Activated naive CD8-positive, alpha-beta T cell (primary cell): Measurements from ENCODE around the gene IL1RAPL2.
"Not testable (repeated sequence)": the region's sequence is repeated elsewhere in the genome, so short reads cannot be mapped to it uniquely, and the experiment has no call there.

Source experiments
- H3K27ac Mint-ChIP-seq: one replicate; pipeline ENCODE4 v1.8.0; 2021; ENCODE audit warnings: mixed read lengths
- H3K27me3 Mint-ChIP-seq: one replicate; pipeline ENCODE4 v1.8.0; 2021; ENCODE audit warnings: mixed read lengths
- H3K36me3 Mint-ChIP-seq: one replicate; pipeline ENCODE4 v1.8.0; 2021; ENCODE audit warnings: mixed read lengths
- H3K4me1 Mint-ChIP-seq: one replicate; pipeline ENCODE4 v1.8.0; 2021; ENCODE audit warnings: low read depth, mixed read lengths
- H3K4me3 Mint-ChIP-seq: one replicate; pipeline ENCODE4 v1.8.0; 2021; ENCODE audit warnings: mild to moderate bottlenecking, mixed read lengths
- H3K9me3 Mint-ChIP-seq: one replicate; pipeline ENCODE4 v1.8.0; 2021; ENCODE audit warnings: low read depth, mixed read lengths

IL1RAPL2 gene

DNA sequence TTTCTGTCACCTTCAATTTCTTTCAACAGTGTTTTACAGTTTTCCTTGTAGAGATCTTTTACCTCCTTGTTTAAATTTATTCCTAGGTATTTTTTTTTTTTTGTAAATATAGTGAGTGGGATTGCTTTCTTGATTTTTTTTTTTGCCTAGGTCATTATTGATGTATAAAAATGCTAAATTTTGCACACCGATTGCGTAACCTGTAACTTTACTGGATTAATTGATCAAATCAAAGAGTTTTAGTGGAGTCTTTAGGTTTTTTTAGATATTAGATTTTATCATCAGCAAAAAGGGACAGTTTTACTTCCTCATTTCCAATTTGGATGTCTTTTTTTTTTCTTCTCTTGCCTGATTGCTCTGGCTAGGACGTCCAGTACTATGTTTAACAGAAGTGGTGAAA, 613.6 kb downstream of the IL1RAPL2 start:
- Mint-ChIP-seq H3K9me3 (no peaks in the 10 kb centered on the region), H3K27ac (no peak overlapping the region), H3K4me1 (no peaks in the 10 kb centered on the region), H3K36me3 (no peaks in the 10 kb centered on the region), H3K27me3 (no peaks in the 10 kb centered on the region), H3K4me3 (no peak overlapping the region)

DNA sequence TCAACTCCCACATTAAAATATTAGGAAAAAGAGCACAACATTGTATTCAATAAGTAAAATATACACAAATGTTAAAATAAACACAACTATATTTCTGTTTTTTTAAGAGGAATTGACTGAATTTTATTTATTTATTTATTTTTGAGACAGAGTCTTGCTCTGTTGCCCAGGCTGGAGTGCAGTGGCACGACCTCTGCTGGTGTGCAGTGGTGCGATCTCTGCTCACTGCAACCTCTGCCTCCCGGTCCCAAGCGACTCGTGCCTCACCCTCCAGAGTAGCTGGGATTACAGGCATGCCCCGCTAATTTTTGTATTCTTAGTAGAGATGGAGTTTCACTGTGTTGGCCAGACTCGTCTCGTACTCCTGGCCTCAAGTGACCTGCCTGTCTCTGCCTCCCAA, 623.1 kb downstream of the IL1RAPL2 start:
- Mint-ChIP-seq H3K4me3 (no peak overlapping the region), H3K4me1 (no peaks in the 10 kb centered on the region), H3K27me3 (peaks cover 2% of the 10 kb centered on the region), H3K36me3 (no peaks in the 10 kb centered on the region), H3K9me3 (no peaks in the 10 kb centered on the region), H3K27ac (no peak overlapping the region)

DNA sequence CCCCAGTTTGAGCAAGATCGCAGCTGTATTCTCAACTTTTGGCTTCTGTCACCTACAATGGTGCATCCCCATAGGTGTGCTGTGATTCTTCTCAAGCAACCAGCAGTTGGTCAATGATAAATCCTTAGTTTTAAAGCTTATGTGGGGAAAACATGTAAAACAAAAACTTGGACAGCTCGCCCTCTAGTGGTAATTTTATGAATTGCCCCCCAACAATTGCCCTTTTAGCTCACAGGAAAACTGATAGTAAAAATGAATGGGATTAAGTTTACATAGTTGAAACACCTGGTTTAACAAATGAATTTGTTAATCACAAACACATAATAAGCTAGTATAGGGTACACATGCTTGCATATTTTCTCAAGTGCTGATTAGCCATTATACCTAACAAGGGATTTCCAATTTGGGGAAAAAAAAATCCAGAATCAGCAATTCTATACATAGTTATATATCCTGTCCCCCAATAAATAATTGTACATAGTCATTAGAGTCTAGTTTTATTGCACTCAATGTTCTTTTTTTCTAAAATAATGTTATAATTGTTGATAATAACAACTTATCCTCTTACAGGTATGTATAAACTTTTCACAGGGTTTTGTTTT, 624.4 kb downstream of the IL1RAPL2 start:
- Mint-ChIP-seq H3K27me3 (peaks cover 2% of the 10 kb centered on the region), H3K9me3 (no peaks in the 10 kb centered on the region), H3K4me3 (no peak overlapping the region), H3K4me1 (no peaks in the 10 kb centered on the region), H3K36me3 (no peaks in the 10 kb centered on the region), H3K27ac (no peak overlapping the region)

DNA sequence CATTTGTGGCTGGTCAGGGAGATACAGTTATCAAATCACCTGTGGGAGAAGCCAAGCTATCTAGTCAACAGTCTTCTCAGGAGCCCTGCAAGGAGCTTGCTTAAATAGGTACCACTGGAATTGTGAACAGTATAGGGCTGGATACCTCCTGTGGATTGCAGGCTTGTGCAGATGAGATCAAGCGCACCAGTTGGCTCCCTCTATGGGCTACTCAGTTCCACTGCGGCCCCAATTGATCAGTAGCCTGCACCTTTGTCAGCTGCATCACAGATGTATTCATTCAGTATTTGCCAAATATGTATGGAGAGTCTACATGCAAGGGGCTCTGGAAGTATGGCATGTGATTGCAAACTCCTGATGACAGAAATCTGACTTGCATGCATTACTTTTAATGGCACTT, 625.9 kb downstream of the IL1RAPL2 start:
- no peak overlapping the region for H3K27ac Mint-ChIP-seq
- no peaks in the 10 kb centered on the region for H3K36me3 Mint-ChIP-seq
- peaks cover 2% of the 10 kb centered on the region for H3K27me3 Mint-ChIP-seq
- H3K4me1 Mint-ChIP-seq = no peaks in the 10 kb centered on the region
- no peaks in the 10 kb centered on the region for H3K9me3 Mint-ChIP-seq
- no peak overlapping the region for H3K4me3 Mint-ChIP-seq

DNA sequence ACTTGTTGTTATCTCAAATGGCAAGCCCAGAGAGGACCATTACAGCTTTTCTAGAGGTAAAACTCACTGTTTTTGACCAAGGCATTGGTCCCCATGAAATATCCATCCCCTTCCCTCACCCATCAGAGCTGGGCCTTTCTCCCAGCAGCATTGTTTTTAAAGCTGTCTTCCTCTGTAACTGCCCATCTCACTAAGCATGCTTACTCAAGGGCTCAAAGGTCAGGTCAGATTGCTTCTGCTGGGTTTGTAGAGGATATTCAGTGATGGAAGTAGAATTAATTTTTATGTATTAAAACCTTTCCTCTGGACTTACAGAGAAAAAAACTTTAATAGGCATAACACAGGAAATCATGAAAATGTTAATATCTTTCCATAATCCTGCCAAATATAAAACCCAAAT, 643.4 kb downstream of the IL1RAPL2 start:
- peaks cover 1% of the 10 kb centered on the region for H3K27me3 Mint-ChIP-seq
- H3K4me1 Mint-ChIP-seq = no peaks in the 10 kb centered on the region

DNA sequence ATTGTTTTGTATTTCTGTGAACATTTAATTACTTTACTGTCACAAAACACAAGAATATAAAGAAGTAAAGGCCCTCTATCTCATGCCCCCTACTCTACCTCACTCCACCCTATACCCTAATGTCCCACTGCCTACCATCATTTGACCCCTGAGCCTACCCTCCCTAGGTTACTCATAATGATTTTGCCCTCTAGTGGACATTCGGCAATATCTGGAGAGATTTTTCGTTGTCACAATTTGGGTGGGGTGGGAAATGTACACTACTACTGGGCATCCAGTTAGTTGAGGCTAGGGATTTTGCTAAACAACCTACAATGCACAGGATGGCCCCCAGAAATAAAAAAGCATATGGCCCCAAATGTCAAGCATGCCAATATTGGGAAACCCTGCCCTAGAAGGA, 644.3 kb downstream of the IL1RAPL2 start:
- Mint-ChIP-seq H3K36me3 (no peaks in the 10 kb centered on the region), H3K4me1 (no peaks in the 10 kb centered on the region), H3K27ac (no peak overlapping the region), H3K4me3 (no peak overlapping the region), H3K27me3 (no peaks in the 10 kb centered on the region), H3K9me3 (no peaks in the 10 kb centered on the region)

More for the DNA sequence above, 643.4 kb downstream of the IL1RAPL2 start:
- Mint-ChIP-seq H3K36me3 (no peaks in the 10 kb centered on the region), H3K9me3 (no peaks in the 10 kb centered on the region), H3K4me3 (no peak overlapping the region), H3K27ac (no peak overlapping the region)

DNA sequence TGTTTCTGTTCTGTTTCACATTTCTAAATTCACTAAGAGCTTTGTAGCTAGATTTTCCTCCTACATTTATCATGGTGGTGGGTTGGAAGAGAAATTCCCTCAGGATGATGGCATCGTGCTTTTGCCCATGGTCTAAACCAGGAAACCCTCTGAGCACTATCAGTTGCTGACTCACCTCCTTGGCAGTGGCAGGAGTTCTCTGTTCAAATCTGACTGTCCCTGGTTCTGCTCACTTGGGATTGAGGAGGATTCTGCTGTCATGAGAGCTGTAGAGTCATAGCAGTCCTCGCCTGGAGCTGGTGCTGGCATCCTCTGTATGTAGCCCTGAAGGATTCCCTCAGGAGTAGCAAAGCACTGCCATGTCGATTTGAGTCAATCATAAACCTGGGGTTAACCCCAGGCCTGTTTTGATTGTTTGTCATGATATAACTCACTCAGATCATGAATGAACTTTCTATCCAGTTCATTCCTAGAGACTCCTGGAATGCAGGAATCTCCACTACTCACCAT, 645.1 kb downstream of the IL1RAPL2 start:
- H3K36me3 Mint-ChIP-seq = no peaks in the 10 kb centered on the region
- no peaks in the 10 kb centered on the region for H3K4me1 Mint-ChIP-seq
- H3K27ac Mint-ChIP-seq = no peak overlapping the region
- no peaks in the 10 kb centered on the region for H3K9me3 Mint-ChIP-seq
- H3K27me3 Mint-ChIP-seq = no peaks in the 10 kb centered on the region
- no peak overlapping the region for H3K4me3 Mint-ChIP-seq

DNA sequence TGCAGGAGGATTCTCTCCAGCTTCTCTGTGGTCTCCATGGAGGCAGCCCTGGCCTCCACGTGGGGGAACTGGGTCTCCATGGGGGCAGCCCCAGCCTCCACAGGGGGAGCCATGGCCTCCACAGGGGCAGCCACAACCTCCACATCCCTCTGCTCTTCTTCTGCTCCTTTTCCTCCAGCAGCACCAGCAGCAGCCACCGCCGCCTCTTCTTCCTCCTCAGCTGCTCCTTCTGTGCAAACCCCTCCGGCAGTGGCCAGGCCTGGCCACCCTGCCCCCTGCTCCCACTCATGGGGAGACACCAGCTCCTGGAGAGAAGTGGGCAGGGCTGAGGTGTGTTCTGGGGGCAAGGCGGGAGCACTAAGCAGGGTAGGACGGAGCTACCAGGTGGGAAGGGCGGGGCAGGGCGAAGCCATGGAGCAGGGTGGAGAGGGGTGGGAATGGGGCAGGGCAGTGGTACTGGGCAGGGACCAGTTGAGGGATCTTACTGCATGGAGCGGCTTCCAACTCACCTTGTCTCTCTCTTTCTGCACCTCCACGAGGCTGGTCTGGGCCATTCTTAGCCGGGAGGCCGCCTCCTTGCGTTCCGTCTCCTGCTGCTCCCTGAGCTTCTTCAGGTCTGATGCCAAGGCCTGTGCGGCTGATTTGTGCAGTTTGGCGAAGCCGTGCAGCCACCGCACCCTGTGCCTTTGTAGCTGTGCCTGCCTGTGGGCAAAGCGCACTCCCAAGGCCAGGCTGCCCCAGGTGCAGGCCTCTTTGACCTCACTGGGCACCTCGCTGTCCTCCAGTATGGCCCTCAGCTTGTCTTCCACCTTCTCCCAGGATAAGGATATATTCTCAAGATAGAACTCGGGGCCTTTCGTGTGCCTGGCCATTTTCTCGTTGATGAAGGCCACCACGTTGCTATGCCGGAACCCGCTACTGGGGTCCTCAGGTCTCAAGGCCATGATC, 653.7 kb downstream of the IL1RAPL2 start:
- Mint-ChIP-seq H3K4me3 (no peak overlapping the region), H3K27ac (no peak overlapping the region), H3K36me3 (no peaks in the 10 kb centered on the region), H3K27me3 (no peaks in the 10 kb centered on the region), H3K9me3 (no peaks in the 10 kb centered on the region), H3K4me1 (no peaks in the 10 kb centered on the region)

DNA sequence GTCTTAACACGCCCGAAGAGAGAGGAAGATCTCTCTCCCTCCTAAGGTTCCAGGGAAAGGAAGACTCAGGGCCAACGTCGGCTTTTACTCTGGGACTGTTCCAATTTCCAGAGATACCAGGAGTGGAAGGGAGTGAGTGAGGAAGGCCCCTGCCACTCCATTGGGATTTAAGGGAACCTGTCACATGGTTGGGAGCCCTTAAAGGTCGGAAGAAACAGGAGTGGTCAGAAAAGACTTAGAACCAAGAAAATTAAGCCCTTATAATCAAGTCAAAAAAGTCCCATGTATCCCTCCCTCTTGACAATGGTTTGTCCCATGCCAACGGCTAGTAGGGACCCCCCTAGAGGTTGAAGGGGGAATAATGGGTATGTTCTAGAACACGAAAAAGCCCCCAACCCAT, 654.6 kb downstream of the IL1RAPL2 start, which contains the start of gene TEX13A:
TEX13A (minus strand) TSS at position 59 of the 400 bp plus-strand sequence. CDS start 297 bp downstream, outside the sequence.
- Mint-ChIP-seq H3K36me3 (no peaks in the 10 kb centered on the region), H3K9me3 (no peaks in the 10 kb centered on the region), H3K27me3 (no peaks in the 10 kb centered on the region), H3K27ac (no peak within 1 kb of the TSS), H3K4me1 (no peaks in the 10 kb centered on the region), H3K4me3 (no peak within 1 kb of the TSS)

DNA sequence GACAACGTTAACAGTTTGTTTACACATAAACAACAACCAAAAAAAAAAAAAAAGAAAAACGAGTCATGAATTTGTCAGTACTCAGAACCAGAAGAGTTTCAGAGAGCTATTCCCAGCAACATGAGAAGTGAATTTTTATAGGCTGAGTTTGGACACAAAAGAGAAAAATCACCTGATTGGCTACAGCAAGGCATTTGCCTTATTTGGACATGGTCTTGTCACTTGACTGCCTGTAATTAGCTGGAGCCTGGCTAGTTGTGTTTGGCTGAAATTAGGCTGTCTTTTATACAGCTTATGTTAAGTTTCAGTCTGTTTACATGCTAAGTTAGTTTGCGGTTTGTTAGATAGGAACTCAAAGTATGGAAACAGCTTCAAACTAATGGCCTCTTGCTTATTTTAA, 655.4 kb downstream of the IL1RAPL2 start:
- no peaks in the 10 kb centered on the region for H3K27me3 Mint-ChIP-seq
- H3K27ac Mint-ChIP-seq = no peak overlapping the region
- no peak overlapping the region for H3K4me3 Mint-ChIP-seq
- H3K36me3 Mint-ChIP-seq = no peaks in the 10 kb centered on the region
- H3K9me3 Mint-ChIP-seq = no peaks in the 10 kb centered on the region
- no peaks in the 10 kb centered on the region for H3K4me1 Mint-ChIP-seq

DNA sequence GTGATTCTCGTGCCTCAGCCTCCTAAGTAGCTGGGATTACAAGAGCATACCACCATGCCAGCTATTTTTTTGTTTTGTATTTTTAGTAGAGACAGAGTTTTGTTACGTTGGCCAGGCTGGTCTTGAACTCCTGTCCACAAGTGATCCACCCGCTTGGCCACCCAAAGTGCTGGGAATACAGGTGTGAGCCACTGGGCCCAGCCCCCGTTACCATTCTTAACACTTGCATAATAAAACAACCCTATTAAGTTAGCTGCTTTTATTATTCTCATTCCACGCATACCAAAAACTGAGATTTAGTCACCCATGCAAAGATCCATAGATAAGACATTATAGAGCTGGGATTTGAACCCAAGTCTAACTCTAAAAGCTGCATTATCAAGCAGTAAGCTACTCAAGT, 660.5 kb downstream of the IL1RAPL2 start:
- H3K9me3 Mint-ChIP-seq = peaks cover 3% of the 10 kb centered on the region
- H3K27me3 Mint-ChIP-seq = no peaks in the 10 kb centered on the region

DNA sequence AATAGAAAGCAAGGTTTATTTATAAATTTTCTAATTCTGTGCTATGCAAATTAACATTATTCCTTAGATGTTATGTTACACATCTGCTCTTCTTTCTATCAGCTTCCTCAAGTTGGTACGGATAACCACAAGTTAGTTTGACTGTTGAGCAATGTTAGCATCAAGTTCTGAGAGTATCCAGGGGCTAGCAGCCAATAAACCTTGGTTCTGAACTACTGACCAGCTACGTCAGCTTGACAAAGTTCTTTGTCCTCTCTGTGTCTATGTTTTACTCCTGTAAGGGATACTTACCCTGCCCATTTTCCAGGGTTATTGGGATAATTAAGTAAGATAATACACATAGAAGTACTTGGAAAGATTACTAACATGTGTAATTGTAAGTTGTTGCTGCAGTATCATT, 662.6 kb downstream of the IL1RAPL2 start:
- Mint-ChIP-seq H3K27me3 (no peaks in the 10 kb centered on the region), H3K9me3 (peaks cover 3% of the 10 kb centered on the region), H3K36me3 (no peaks in the 10 kb centered on the region), H3K4me3 (no peak overlapping the region), H3K27ac (no peak overlapping the region), H3K4me1 (no peaks in the 10 kb centered on the region)

More for the DNA sequence above, 660.5 kb downstream of the IL1RAPL2 start:
- H3K4me1 Mint-ChIP-seq = no peaks in the 10 kb centered on the region
- no peak overlapping the region for H3K27ac Mint-ChIP-seq
- no peak overlapping the region for H3K4me3 Mint-ChIP-seq
- no peaks in the 10 kb centered on the region for H3K36me3 Mint-ChIP-seq

DNA sequence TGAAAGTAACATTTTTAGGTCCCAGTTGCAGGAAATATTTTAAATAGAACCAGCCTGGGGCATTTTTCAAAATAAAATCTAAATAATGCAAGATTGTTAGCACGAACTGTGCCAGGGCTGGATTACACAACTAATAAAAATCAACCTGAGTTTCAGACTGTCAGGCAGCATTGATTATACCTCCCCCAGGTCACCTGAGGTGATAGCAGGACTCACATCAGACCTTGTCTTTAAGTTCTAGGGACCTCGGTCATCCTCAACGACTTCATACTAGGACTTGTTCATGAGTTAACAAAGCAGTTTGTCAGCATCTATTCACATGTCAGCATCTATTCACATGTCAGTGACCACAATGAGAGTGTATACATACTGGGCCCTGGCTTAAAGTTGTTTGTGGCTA, 663.1 kb downstream of the IL1RAPL2 start:
- no peaks in the 10 kb centered on the region for H3K36me3 Mint-ChIP-seq
- H3K27me3 Mint-ChIP-seq = no peaks in the 10 kb centered on the region

DNA sequence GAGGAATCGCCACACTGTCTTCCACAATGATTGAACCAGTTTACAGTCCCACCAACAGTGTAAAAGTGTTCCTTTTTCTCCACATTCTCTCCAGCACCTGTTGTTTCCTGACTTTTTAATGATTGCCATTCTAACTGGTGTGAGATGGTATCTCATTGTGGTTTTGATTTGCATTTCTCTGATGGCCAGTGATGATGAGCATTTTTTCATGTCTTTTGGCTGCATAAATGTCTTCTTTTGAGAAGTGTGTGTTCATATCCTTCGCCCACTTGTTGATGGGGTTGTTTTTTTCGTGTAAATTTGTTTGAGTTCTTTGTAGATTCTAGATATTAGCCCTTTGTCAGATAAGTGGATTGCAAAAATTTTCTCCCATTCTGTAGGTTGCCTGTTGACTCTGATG, 671.4 kb downstream of the IL1RAPL2 start:
- not testable (repeated sequence) for H3K4me1 Mint-ChIP-seq, H3K27ac Mint-ChIP-seq, H3K27me3 Mint-ChIP-seq, H3K9me3 Mint-ChIP-seq, H3K4me3 Mint-ChIP-seq, H3K36me3 Mint-ChIP-seq

More for the DNA sequence above, 663.1 kb downstream of the IL1RAPL2 start:
- no peak overlapping the region for H3K27ac Mint-ChIP-seq
- no peaks in the 10 kb centered on the region for H3K4me1 Mint-ChIP-seq
- H3K9me3 Mint-ChIP-seq = peaks cover 3% of the 10 kb centered on the region
- H3K4me3 Mint-ChIP-seq = no peak overlapping the region

DNA sequence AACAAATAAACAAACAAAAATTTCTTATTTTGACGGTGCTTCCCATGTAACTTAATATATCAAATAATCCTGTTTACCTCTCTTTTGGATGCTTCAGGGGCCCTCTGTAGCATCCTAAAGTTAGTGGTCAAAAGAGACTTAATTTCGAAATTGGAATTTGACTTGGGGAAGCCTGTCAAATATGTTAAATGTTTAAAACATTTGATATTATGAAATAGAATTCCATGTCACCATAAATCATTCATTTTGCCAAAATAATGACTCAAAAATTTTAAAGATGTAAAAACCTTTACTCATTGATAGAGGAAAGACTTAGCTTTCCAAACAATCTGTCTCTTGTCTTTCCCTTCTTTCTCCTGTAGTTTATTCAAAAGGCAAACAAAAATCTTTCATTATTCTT, 675.1 kb downstream of the IL1RAPL2 start:
- no peak overlapping the region for H3K4me3 Mint-ChIP-seq
- H3K9me3 Mint-ChIP-seq = no peaks in the 10 kb centered on the region
- H3K27me3 Mint-ChIP-seq = no peaks in the 10 kb centered on the region
- no peaks in the 10 kb centered on the region for H3K4me1 Mint-ChIP-seq
- no peak overlapping the region for H3K27ac Mint-ChIP-seq
- no peaks in the 10 kb centered on the region for H3K36me3 Mint-ChIP-seq
